SU-DHL-6 (cell line): Measurements from ENCODE around the gene PITPNB.

Experiments
- CTCF ChIP-seq: fragments of 200-600 bp; sonication (generic); IDR thresholded peaks from one replicate; pipeline ENCODE4 v1.5.1; 2017; ENCODE audit warnings: antibody characterized with exemption, mild to moderate bottlenecking, low read length, moderate library complexity; ENCODE audit not compliant: insufficient read depth, poor library complexity, severe bottlenecking
- EZH2phosphoT487 ChIP-seq: fragments of 200-600 bp; sonication (generic), shearing (Covaris generic); conservative IDR thresholded peaks from 2 replicates; pipeline ENCODE4 v1.6.1; 2018; ENCODE audit warnings: mild to moderate bottlenecking, antibody characterized with exemption, low read length, moderate library complexity, mixed read lengths

- TF ChIP-seq CTCF (no peak), EZH2phosphoT487 (no peak)
Observed at GRCh38 chr22:27872488-27872887, 46.6 kb downstream of the PITPNB start.
